ENCODE measurements around the gene PPP1R12A.

The PPP1R12A gene

GRCh38 chr12:79936670-79937069, 1.8 kb upstream of the PPP1R12A start:
- ChIA-PET POLR2A (ENCODE audit: low non-redundant PET) (no interaction called here), CTCF (interaction anchor here (1.0 to 1.2 kb wide), 2 partner anchors 24 to 250 kb away, joined by 4 to 5 read pairs; no protein-coding TSS in a partner anchor)
- DNase-seq (ENCODE audit: low spot score), result no peak
- no peak overlapping the region for H3K27ac ChIP-seq
- TF ChIP-seq CTCF (conservative IDR thresholded peaks at IDR 0.05; ENCODE audit: low read depth), result no peak

GRCh38 chr12:79935624-79936345, 888 bp upstream of the PPP1R12A start:
- TF ChIP-seq CTCF (conservative IDR thresholded peaks at IDR 0.05; ENCODE audit: low read depth), result no peak
- H3K27ac ChIP-seq, result peak overlapping the region; percentile 94
- DNase-seq (ENCODE audit: low spot score), result no peak
- ChIA-PET CTCF (interaction anchor here (1.0 kb wide), 1 partner anchor 251 kb away, joined by 4 read pairs; no protein-coding TSS in a partner anchor), POLR2A (ENCODE audit: low non-redundant PET) (no interaction called here)

GRCh38 chr12:79934281-79935020, 446 bp downstream of the PPP1R12A start:
- no peak for TF ChIP-seq CTCF (conservative IDR thresholded peaks at IDR 0.05; ENCODE audit: low read depth)
- DNase-seq (ENCODE audit: low spot score), result peak; percentile 24
- POLR2A ChIA-PET (ENCODE audit: low non-redundant PET), result no interaction called here
- peak overlapping the region; percentile 94 for H3K27ac ChIP-seq
- CTCF ChIA-PET, result interaction anchor here (0.6 to 0.9 kb wide), 3 partner anchors 82 to 799 kb away, joined by 3 to 5 read pairs (median 3); no protein-coding TSS in a partner anchor

- ChIA-PET CTCF (interaction anchor here (0.6 to 0.9 kb wide), 3 partner anchors 82 to 254 kb away, joined by 3 to 5 read pairs (median 4); no protein-coding TSS in a partner anchor), POLR2A (ENCODE audit: low non-redundant PET) (no interaction called here)
- peak overlapping the region; percentile 94 for H3K27ac ChIP-seq
- TF ChIP-seq CTCF (conservative IDR thresholded peaks at IDR 0.05; ENCODE audit: low read depth), result no peak
- DNase-seq (ENCODE audit: low spot score), result peak; percentile 5
These were observed 1.2 kb downstream of the PPP1R12A start for GRCh38 chr12:79933532-79934264.

- DNase-seq (ENCODE audit: low spot score), result no peak
- TF ChIP-seq CTCF (conservative IDR thresholded peaks at IDR 0.05; ENCODE audit: low read depth), result no peak
- POLR2A ChIA-PET (ENCODE audit: low non-redundant PET), result no interaction called here
- CTCF ChIA-PET, result interaction anchor here (0.7 kb wide), 1 partner anchor 255 kb away, joined by 4 read pairs; no protein-coding TSS in a partner anchor
- no peak overlapping the region for H3K27ac ChIP-seq
These were observed 1.9 kb downstream of the PPP1R12A start for GRCh38 chr12:79933043-79933442.

- ChIA-PET CTCF (interaction anchor here (1.1 kb wide), 1 partner anchor 46 kb away, joined by 3 read pairs; no protein-coding TSS in a partner anchor), POLR2A (ENCODE audit: low non-redundant PET) (no interaction called here)
- no peak for DNase-seq (ENCODE audit: low spot score)
- TF ChIP-seq CTCF (conservative IDR thresholded peaks at IDR 0.05; ENCODE audit: low read depth), result no peak
- H3K27ac ChIP-seq, result no peak overlapping the region
These were observed 2.5 kb downstream of the PPP1R12A start for GRCh38 chr12:79932357-79932756.
